Ovary (tissue), 3 donors: ENCODE data around the gene ACSM5.
"Not testable (repeated sequence)": the region's sequence is repeated elsewhere in the genome, so short reads cannot be mapped to it uniquely, and the experiment has no call there.

Source experiments
- CTCF ChIP-seq, 3 donors: fragments of 450-650 bp in 2 of 3; fragments of 200-600 bp in 1 of 3; IDR thresholded peaks; one replicate each; pipeline versions ENCODE4 v1.5.1 to v1.8.0; 2016 to 2022; ENCODE audit warnings: antibody characterized with exemption in 3 of 3, mild to moderate bottlenecking in 1 of 3
- EP300 ChIP-seq: sonication (generic); formaldehyde crosslinking; IDR thresholded peaks from one replicate; pipeline ENCODE4 v1.6.1; 2017; ENCODE audit warnings: antibody characterized with exemption
- donor health status: DM: no; HTN: no; CAD: no.

GRCh38 chr16:20453633-20454032, 44.3 kb downstream of the ACSM5 start:
- TF ChIP-seq CTCF (IDR thresholded peaks at IDR 0.05); EP300: not testable (repeated sequence)
